Globus pallidus (tissue), 1 donor: ENCODE measurements around the gene DOCK8.
"Not testable (repeated sequence)": the region's sequence is repeated elsewhere in the genome, so short reads cannot be mapped to it uniquely, and the experiment has no call there.

ENCODE experiments used
- DNase-seq: peaks from one replicate; pipeline ENCODE4 v3.0.0-alpha.2; 2015; ENCODE audit warnings: low spot score

Gene DOCK8

DNA sequence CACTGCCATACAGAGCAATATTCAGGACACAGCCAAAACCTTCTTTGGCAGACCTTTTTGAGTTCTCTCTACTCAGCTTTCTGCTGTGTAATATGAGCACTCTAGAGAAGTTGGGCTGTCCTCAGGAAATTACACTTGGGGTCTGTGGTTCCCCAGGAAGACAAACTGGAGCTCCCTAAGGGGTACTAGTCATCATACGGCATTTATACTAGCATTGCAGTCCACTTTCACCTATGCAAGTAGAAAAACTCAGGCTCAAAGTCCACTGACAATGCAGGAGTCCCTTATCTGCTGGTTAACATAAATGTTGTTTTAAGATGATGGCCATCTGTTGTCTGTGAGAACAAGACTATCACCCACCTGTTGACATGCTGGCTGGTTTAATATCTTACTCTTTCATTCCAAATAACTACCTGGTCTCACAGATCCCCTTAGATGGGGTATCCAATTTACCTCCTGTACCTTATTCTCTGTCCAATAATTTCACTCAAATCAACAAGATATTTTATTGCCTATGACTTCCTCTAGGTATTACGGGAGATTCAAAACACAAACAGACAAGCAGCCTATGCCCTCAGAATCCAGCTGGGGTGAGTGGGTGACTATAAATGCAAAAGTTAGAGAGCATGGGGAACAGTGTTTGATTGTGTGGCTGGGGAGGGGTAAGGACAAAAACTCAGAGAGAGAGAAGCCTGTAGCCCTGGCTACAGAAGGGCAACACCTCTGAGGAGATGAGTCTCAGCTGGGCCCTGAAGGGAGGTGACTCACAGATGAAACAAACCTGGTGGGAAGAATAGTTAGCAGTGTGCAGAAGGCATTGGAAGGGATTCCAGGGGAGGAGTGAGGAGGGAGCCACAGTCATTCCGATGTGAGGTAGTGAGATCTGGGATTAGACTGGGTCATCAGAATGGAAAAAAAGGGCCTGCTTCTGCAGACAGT lies 10.2 kb downstream of the DOCK8 start:
- no peak for DNase-seq

DNA sequence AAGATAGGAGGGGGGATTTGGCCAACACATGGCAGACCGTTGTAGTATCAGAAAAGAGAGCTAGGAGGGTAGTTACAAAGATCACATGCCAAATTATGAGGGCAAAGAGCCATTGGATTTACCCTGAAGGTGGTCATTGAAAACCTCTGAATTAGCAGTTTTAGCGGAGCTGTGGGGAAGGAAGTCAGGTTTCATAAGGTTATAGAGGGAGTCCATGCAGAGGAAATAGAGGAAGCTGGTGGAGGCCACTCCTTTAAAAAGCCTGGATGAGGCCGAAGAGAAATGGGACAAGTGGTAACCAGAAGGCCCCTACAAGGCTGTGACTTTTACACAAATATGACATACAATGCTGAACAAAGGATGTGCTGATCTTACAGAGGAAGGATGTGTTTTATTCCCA lies 13.2 kb downstream of the DOCK8 start:
- DNase-seq, result no peak

DNA sequence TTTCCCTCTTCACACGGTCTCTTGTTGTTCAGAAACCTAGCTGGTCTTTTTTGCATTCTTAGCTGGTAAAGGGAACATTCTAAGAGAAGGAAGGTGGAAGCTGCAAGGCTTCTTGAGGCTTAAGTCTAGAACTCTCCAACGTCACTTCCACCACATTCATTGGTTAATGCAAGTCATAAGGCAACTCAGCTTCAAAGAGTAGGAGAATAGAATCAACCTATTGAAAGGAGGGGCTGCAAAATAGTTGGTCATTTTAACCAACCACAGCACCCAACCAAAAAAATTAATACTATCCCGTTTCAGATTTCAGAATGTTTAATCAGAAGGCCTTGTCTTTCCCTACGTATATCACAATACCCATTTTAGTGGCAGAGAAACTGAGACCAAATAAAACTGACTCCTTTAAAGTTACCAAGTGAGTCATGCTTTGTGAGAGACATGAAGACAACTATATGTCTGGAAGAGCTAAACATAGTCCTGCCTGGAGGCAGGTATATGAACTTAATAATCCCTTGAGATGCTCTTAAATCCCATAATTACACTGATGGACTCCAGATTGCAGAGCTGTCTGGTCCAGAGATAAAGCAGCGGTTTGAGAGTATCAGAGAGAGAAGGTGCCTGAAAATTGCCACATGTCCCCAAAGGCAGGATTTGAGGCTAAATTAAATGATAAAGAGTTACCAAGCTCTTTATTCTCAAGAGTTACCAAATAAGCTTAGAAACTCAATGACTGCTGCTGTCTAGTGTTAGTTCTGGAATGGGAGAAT lies 14.4 kb downstream of the DOCK8 start:
- no peak for DNase-seq

GRCh38 chr9:231625-232024 lies 17.0 kb downstream of the DOCK8 start:
- not testable (repeated sequence) for DNase-seq

DNA sequence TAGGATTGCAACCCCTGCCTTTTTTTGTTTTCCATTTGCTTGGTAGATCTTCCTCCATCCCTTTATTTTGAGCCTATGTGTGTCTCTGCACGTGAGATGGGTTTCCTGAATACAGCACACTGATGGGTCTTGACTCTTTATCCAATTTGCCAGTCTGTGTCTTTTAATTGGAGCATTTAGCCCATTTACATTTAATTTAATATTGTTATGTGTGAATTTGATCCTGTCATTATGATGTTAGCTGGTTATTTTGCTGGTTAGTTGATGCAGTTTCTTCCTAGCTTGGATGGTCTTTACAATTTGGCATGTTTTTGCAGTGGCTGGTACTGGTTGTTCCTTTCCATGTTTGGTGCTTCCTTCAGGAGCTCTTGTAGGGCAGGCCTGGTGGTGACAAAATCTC lies 19.0 kb downstream of the DOCK8 start:
- not testable (repeated sequence) for DNase-seq

DNA sequence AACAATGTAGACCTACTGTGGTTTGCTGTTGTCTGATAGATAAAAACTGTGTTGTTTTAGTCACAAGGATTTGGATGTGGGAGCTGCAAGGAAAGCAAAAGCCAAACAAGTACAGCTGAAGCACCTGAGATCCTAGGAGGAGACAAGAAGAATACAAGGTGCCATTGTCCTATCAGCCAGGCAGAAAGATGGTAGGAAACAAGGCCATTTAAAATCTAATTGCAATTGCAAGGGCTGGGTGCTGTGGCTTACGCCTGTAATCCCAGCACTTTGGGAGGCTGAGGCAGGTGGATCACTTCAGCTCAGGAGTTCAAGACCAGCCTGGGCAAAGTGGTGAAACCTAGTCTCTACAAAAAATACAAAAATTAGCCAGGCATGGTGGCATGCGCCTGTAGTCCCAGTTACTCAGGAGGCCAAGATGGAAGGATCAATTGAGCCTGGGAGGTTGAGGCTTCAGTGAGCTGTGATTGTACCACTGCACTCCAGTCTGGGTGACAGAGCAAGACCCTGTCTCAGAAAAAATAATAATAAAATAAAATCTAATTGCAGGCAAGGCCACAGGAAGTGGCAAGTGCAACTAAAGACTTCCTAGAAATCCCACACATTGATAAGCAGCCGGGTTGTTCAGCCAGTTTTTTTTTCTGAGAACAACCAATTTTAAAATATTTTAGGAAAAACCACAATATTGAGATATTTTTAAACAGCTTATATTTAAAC lies 22.6 kb downstream of the DOCK8 start:
- DNase-seq, result no peak

GRCh38 chr9:237858-238345 lies 23.2 kb downstream of the DOCK8 start:
- DNase-seq, result no peak

GRCh38 chr9:242461-243080 lies 27.9 kb downstream of the DOCK8 start:
- no peak for DNase-seq

DNA sequence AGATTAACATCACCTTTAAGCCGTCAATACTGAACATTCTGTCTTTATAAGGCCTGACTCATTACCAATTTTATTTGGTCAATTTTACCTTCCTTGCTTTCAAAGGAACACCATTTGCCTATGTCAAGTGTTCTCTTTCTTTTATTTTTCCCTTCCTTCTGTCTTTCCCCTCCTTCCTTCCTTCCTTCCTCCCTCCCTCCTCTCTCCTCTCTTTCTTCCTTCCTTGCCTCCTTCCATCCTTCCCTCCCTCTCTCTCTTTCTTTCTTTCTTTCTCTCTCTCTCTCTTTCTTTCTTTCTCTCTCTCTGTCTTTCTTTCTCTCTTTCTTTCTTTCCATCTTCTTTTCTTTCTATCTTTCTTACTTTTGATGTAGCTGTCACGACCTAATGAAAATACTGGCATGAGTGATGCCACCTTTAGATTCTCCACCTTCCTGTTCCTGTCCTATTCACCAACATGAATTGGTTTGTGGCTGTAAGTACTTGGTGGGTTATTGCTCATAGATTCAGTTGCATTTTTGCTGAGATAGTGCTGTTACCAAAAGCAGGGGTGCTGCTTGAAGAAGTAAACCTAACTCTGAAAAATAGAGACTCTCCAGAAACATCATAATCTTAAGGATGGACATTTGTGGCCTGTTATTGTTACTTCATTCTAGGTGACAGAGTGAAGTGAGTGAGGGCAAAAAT lies 33.8 kb downstream of the DOCK8 start:
- DNase-seq, result no peak

DNA sequence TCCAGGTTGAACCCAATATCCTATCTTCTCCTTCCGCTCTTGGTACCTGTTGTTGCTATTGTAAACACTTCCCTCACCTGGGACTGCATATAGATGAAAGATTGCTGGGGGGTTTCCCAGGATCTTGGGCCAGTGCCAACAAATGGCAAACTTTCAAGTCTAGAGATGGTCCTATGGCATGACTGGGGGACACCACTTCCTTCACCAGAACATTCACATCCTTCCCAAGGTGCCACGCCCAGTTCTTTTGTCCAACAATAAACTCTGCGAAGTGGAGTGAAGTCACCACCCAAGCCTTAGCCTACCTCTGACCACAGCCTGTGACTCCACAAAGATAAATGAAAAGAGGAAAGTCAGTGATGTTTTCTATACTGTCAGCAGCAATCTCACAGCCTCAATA lies 34.4 kb downstream of the DOCK8 start:
- no peak for DNase-seq

DNA sequence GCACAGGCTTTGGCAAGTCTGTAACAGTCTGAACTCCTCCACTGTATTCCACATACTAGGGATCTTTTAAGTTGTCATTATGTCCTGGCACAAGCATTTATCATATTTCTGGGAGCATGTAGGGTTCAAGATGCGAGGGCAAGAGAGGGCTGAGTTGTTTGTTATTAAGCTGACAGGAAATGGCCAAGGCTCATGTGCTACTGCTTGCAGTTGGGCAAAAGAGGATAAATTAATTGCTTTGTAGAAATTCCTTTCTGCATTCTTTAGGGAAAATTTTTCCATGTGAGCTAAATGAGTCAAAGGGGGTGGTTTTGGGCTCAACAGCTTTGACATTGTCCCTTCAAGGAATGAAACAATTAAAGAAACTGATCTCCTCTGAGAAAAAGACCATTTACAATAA lies 35.4 kb downstream of the DOCK8 start:
- DNase-seq, result no peak

DNA sequence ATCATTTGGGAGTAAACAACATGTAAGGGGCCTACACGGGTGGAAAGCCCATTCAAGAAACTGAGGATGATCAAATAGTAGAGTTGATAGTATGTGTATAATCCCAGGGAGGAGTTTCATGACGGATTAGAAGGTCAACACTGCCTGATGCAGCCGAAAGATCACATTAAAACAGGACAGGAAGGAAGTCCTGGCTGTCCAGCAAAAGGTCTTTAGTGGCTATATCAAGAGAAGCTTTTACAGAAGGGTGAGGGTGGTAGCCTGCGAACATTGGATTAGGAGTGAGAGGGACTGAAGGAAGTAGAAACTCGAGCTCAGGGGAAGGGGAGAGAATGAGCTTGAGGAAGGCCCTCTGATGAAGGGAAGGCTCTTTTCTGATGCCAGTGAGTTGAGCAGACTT lies 36.0 kb downstream of the DOCK8 start:
- DNase-seq, result no peak

DNA sequence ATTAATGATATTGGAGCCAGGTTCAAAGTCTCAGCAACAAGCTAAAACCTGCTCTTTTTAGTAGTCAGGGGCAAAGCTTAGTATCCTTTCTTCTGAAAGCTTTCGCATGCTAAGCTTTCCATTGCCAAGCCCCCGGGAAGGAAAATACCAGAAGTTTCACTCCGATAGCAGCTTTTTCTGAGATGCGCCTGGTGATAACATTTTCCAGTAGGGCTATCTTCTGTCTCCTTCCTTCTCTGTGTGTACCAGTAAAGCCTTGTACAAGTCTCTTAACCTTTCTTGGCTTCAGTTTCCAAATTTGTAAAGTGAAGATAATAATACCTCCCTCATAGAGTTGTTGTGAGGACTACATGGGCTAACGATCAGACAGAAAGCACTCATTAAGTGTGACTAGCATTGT lies 36.7 kb downstream of the DOCK8 start:
- DNase-seq, result no peak

- DNase-seq, result no peak
These were observed 38.9 kb downstream of the DOCK8 start for GRCh38 chr9:253539-253938.

DNA sequence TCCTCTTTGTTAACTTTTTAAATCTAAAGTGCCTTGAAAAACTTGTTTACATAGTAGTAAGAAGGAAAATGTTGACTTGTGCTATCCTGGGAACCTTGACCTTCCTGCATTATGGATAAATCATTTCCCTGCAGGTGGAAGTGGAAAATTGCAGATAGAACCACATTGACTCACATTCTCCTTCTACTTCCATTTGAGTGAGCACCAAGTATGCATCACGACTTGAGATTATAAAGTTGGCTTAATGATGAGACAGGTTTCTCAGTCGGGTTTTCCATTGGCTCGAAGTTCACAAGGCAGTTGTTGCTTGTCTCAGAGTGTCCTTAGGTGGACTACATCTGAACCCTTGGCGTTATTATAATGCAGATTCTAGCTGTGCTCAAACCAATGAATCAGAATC lies 39.9 kb downstream of the DOCK8 start:
- no peak for DNase-seq

- peak; percentile 29 for DNase-seq
These were observed 43.3 kb downstream of the DOCK8 start for GRCh38 chr9:257957-258356.

GRCh38 chr9:259405-260404 lies 45.0 kb downstream of the DOCK8 start:
- DNase-seq, result no peak

- no peak for DNase-seq
These were observed 49.6 kb downstream of the DOCK8 start for GRCh38 chr9:264231-264630.

GRCh38 chr9:265209-265870 lies 50.7 kb downstream of the DOCK8 start:
- DNase-seq, result no peak

GRCh38 chr9:266228-266627 lies 51.6 kb downstream of the DOCK8 start:
- no peak for DNase-seq
